Lower leg skin (tissue), 3 donors: ENCODE data around the gene IL1RN.

Experiments
- POLR2A ChIP-seq, 2 donors: fragments of 450-650 bp; IDR thresholded peaks; one replicate each; pipeline ENCODE4 v1.6.1; 2016 to 2017; ENCODE audit warnings: antibody characterized with exemption in 2 of 2, mild to moderate bottlenecking in 1 of 2, moderate library complexity in 1 of 2
- TF ChIP-seq, protein P1 (sequence below), 3 donors: fragments of 450-650 bp; IDR thresholded peaks; one replicate each; pipeline ENCODE4 v1.5.1; 2016; ENCODE audit warnings: antibody characterized with exemption in 3 of 3, mild to moderate bottlenecking in 3 of 3, moderate library complexity in 2 of 3

GRCh38 chr2:113102133-113102532 lies 25.3 kb upstream of the IL1RN start:
- TF ChIP-seq, protein P1, sequence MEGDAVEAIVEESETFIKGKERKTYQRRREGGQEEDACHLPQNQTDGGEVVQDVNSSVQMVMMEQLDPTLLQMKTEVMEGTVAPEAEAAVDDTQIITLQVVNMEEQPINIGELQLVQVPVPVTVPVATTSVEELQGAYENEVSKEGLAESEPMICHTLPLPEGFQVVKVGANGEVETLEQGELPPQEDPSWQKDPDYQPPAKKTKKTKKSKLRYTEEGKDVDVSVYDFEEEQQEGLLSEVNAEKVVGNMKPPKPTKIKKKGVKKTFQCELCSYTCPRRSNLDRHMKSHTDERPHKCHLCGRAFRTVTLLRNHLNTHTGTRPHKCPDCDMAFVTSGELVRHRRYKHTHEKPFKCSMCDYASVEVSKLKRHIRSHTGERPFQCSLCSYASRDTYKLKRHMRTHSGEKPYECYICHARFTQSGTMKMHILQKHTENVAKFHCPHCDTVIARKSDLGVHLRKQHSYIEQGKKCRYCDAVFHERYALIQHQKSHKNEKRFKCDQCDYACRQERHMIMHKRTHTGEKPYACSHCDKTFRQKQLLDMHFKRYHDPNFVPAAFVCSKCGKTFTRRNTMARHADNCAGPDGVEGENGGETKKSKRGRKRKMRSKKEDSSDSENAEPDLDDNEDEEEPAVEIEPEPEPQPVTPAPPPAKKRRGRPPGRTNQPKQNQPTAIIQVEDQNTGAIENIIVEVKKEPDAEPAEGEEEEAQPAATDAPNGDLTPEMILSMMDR (IDR thresholded peaks at IDR 0.05), result no peak
- no peak for TF ChIP-seq POLR2A (IDR thresholded peaks at IDR 0.05)
